Uterus (tissue), 2 donors: Measurements from ENCODE around the gene ATP1A1.

Experiments used
- CTCF ChIP-seq, 4 experiments: fragments of 200-600 bp in 2 of 4; fragments of 450-650 bp in 2 of 4; sonication (generic) in 2 of 4; IDR thresholded peaks; one replicate each; pipeline ENCODE4 v1.5.1; 2016 to 2019; ENCODE audit warnings: antibody characterized with exemption in 4 of 4, mild to moderate bottlenecking in 2 of 4, moderate library complexity in 1 of 4
- POLR2A ChIP-seq, 2 donors: fragments of 450-650 bp; IDR thresholded peaks; one replicate each; pipeline ENCODE4 v1.6.1; 2016; ENCODE audit warnings: antibody characterized with exemption in 2 of 2, mild to moderate bottlenecking in 1 of 2, moderate library complexity in 1 of 2

- no peak for TF ChIP-seq CTCF (IDR thresholded peaks at IDR 0.05)
- no peak for TF ChIP-seq POLR2A (IDR thresholded peaks at IDR 0.05)
Observed at GRCh38 chr1:116403496-116404136, 30.6 kb downstream of the ATP1A1 start.
